GM23338 (cell line): Measurements from ENCODE around the gene ARMC9. TPM values are rescaled to one million over a fixed set of nuclear protein-coding genes. Genes with fewer than 3 reads are reported as not detected.

Experiments used
- ATAC-seq: fragments of 200-7000 bp; cut with Tn5 transposase; 3 replicates; pipeline ENCODE4 v1.9.1; 2020
- DNase-seq: peaks from one replicate; pipeline ENCODE4 v3.0.0-alpha.2; 2015; ENCODE audit warnings: low spot score
- H2AFZ ChIP-seq: fragments of 200-600 bp; sonication (generic); 2 replicates; pipeline ENCODE4 v1.8.0; 2016; ENCODE audit warnings: antibody characterized with exemption, mild to moderate bottlenecking, moderate library complexity
- H3F3A ChIP-seq: fragments of 200-600 bp; sonication (generic); replicated peaks from 2 replicates; pipeline ENCODE4 v1.8.0; 2017; ENCODE audit warnings: antibody characterized with exemption, mixed run types, low read depth
- H3K27ac ChIP-seq: fragments of 200-600 bp; sonication (generic); 2 replicates; pipeline ENCODE4 v1.6.1; 2016; ENCODE audit warnings: low read depth
- H3K27me3 ChIP-seq: fragments of 200-600 bp; sonication (generic); 2 replicates; pipeline ENCODE4 v1.8.0; 2016; ENCODE audit warnings: mild to moderate bottlenecking, mixed run types, moderate library complexity; ENCODE audit not compliant: insufficient read depth
- H3K36me3 ChIP-seq: fragments of 200-600 bp; sonication (generic); 2 replicates; pipeline ENCODE4 v1.8.0; 2016; ENCODE audit warnings: mild to moderate bottlenecking; ENCODE audit not compliant: insufficient read depth
- H3K4me1 ChIP-seq: fragments of 200-600 bp; sonication (generic); 2 replicates; pipeline ENCODE4 v1.8.0; 2016; ENCODE audit warnings: mild to moderate bottlenecking, moderate library complexity; ENCODE audit not compliant: insufficient read depth
- H3K4me2 ChIP-seq: fragments of 200-600 bp; sonication (generic); 2 replicates; pipeline ENCODE4 v1.7.1; 2017; ENCODE audit warnings: mixed run types
- H3K4me3 ChIP-seq: fragments of 200-600 bp; sonication (generic); 2 replicates; pipeline ENCODE4 v1.6.1; 2016; ENCODE audit warnings: mixed run types
- H3K79me2 ChIP-seq: fragments of 200-600 bp; sonication (generic); replicated peaks from 2 replicates; pipeline ENCODE4 v1.8.0; 2017; ENCODE audit warnings: mild to moderate bottlenecking; ENCODE audit not compliant: insufficient read depth
- H3K9me2 ChIP-seq: fragments of 200-600 bp; sonication (generic); 2 replicates; pipeline ENCODE4 v1.8.0; 2017; ENCODE audit not compliant: insufficient read depth
- H4K20me1 ChIP-seq: fragments of 200-600 bp; sonication (generic); replicated peaks from 2 replicates; pipeline ENCODE4 v1.8.0; 2017; ENCODE audit warnings: mild to moderate bottlenecking; ENCODE audit not compliant: insufficient read depth
- H3K27ac Mint-ChIP-seq: 2 replicates; pipeline ENCODE4 v1.8.0; 2020; ENCODE audit warnings: inconsistent platforms, mild to moderate bottlenecking, moderate library complexity, mixed read lengths
- H3K27me3 Mint-ChIP-seq: 3 replicates; pipeline ENCODE4 v1.8.0; 2022; ENCODE audit warnings: low read depth, mild to moderate bottlenecking, moderate library complexity, mixed read lengths, inconsistent platforms; ENCODE audit not compliant: insufficient read depth, poor library complexity
- H3K36me3 Mint-ChIP-seq: 3 replicates; pipeline ENCODE4 v1.8.0; 2021; ENCODE audit warnings: low read depth, mild to moderate bottlenecking, inconsistent platforms, moderate library complexity, mixed read lengths
- H3K4me1 Mint-ChIP-seq: 3 replicates; pipeline ENCODE4 v1.8.0; 2020; ENCODE audit warnings: mild to moderate bottlenecking, inconsistent platforms, mixed read lengths
- H3K4me3 Mint-ChIP-seq: 3 replicates; pipeline ENCODE4 v1.8.0; 2021; ENCODE audit warnings: moderate library complexity, mild to moderate bottlenecking, inconsistent platforms, mixed read lengths
- H3K9me3 Mint-ChIP-seq: 3 replicates; pipeline ENCODE4 v1.8.0; 2020; ENCODE audit warnings: moderate library complexity, mild to moderate bottlenecking, inconsistent platforms, mixed read lengths
- CTCF ChIP-seq, 2 experiments: fragments of 200-600 bp in 1 of 2; sonication (generic) in 1 of 2; conservative IDR thresholded peaks; 2 replicates each; pipeline versions ENCODE4 v1.5.1 to v1.6.1; 2016 to 2017; ENCODE audit warnings: antibody characterized with exemption in 2 of 2, low read depth in 2 of 2, mild to moderate bottlenecking in 2 of 2, moderate library complexity in 1 of 2
- EZH2phosphoT487 ChIP-seq: fragments of 200-600 bp; sonication (generic); IDR thresholded peaks from one replicate; pipeline ENCODE4 v1.8.1; 2018; ENCODE audit warnings: antibody characterized with exemption; ENCODE audit not compliant: unreplicated experiment
- JUNB ChIP-seq: IDR thresholded peaks from one replicate; pipeline ENCODE4 v1.6.1; 2016; ENCODE audit warnings: antibody characterized with exemption; ENCODE audit not compliant: unreplicated experiment
- POLR2AphosphoS5 ChIP-seq: IDR thresholded peaks from 2 replicates; pipeline ENCODE4 v1.6.1; 2016; ENCODE audit warnings: antibody characterized with exemption, low read depth
- STAT1 ChIP-seq: IDR thresholded peaks from one replicate; pipeline ENCODE4 v1.6.1; 2016; ENCODE audit warnings: antibody characterized with exemption; ENCODE audit not compliant: unreplicated experiment
- ZNF114 ChIP-seq: fragments of 250-450 bp; sonication (Bioruptor Pico); IDR thresholded peaks from 2 replicates; pipeline ENCODE4 v1.5.0; 2020; ENCODE audit warnings: mild to moderate bottlenecking, moderate library complexity
- ZNF462 ChIP-seq: fragments of 250-450 bp; sonication (Bioruptor Pico); IDR thresholded peaks from 2 replicates; pipeline ENCODE4 v1.5.0; 2020; ENCODE audit warnings: mild to moderate bottlenecking, moderate library complexity
- polyA plus RNA-seq: library from polyadenylated mRNA; unstranded; fragments of >200 nt; fragmentation: Nextera tagmentation; extraction: Ambion mirVana; gene quantifications from 2 replicates; pipeline ENCODE4 v1.2.1, GENCODE V29; 2016
- total RNA-seq: library from RNA; depleted of rRNA; stranded (reverse); fragments of >200 nt; shearing (Covaris generic); gene quantifications from 2 replicates; pipeline ENCODE4 v1.2.3, GENCODE V29; 2014

The ARMC9 gene
- total and polyA plus RNA-seq, 2 experiments from 2014 or later: 29.2 to 56.0 TPM

GRCh38 chr2:231297108-231297908 lies 98.9 kb downstream of the ARMC9 start:
- H3K4me3 Mint-ChIP-seq: no peak overlapping the region
- peak; percentile 96 for ATAC-seq
- 0 out of 2 replicates have a peak overlapping the region, but pooled peaks have one; percentile 15 for H3K4me2 ChIP-seq
- H3K36me3 Mint-ChIP-seq: peaks cover 10% of the 10 kb centered on the region
- 0 out of 2 replicates have a peak, but pooled peaks cover 14% of the 10 kb centered on the region for H3F3A ChIP-seq
- H3K27me3 Mint-ChIP-seq: peaks cover 2% of the 10 kb centered on the region
- H3K9me3 Mint-ChIP-seq: no peaks in the 10 kb centered on the region
- H3K9me2 ChIP-seq: no peaks in the 10 kb centered on the region
- H3K4me1 Mint-ChIP-seq: peaks cover 21% of the 10 kb centered on the region
- no peak overlapping the region for H2AFZ ChIP-seq
- peak; percentile 84 for DNase-seq
- no peaks in the 10 kb centered on the region; the same call in 1 of the 2 replicates for H3K4me1 ChIP-seq
- H3K27ac Mint-ChIP-seq: peak overlapping the region; percentile 75; the same call in 1 of the 2 replicates
- no peak overlapping the region for H3K4me3 ChIP-seq
- TF ChIP-seq STAT1 (no peak), CTCF (conservative IDR thresholded peaks at IDR 0.05; ENCODE audit: low read depth in 2 of 2) (peak; percentile 82 to 91)
- H3K27ac ChIP-seq: peak overlapping the region; percentile 73
- no peaks in the 10 kb centered on the region for H3K36me3 ChIP-seq
- H3K79me2 ChIP-seq: no peaks in the 10 kb centered on the region
- no peaks in the 10 kb centered on the region for H4K20me1 ChIP-seq
- H3K27me3 ChIP-seq: no peaks in the 10 kb centered on the region

- Histone ChIP-seq H3K4me2 (no peak overlapping the region), H3K27ac (peak overlapping the region; percentile 64; the same call in 1 of the 2 replicates), H4K20me1 (no peaks in the 10 kb centered on the region), H3K4me1 (no peaks in the 10 kb centered on the region; the same call in 1 of the 2 replicates), H3K9me2 (no peaks in the 10 kb centered on the region), H3F3A (0 out of 2 replicates have a peak, but pooled peaks cover 14% of the 10 kb centered on the region), H3K36me3 (no peaks in the 10 kb centered on the region), H3K27me3 (no peaks in the 10 kb centered on the region), H3K79me2 (no peaks in the 10 kb centered on the region), H3K4me3 (no peak overlapping the region), H2AFZ (no peak overlapping the region)
- H3K27ac Mint-ChIP-seq: peak overlapping the region; percentile 55; the same call in 1 of the 2 replicates
- H3K4me3 Mint-ChIP-seq: no peak overlapping the region
- peaks cover 21% of the 10 kb centered on the region for H3K4me1 Mint-ChIP-seq
- TF ChIP-seq ZNF114 (CRISPR knock-in tag) (no peak), EZH2phosphoT487 (peak; percentile 34)
- no peak for ATAC-seq
- DNase-seq: no peak
- H3K36me3 Mint-ChIP-seq: peaks cover 7% of the 10 kb centered on the region
- no peaks in the 10 kb centered on the region for H3K9me3 Mint-ChIP-seq
- H3K27me3 Mint-ChIP-seq: peaks cover 2% of the 10 kb centered on the region
Measured at GRCh38 chr2:231298091-231298490, 99.7 kb downstream of the ARMC9 start.

- no peak for ATAC-seq
- Mint-ChIP-seq H3K27ac (peak overlapping the region; percentile 37), H3K4me1 (peaks cover 23% of the 10 kb centered on the region), H3K4me3 (no peak overlapping the region), H3K36me3 (no peaks in the 10 kb centered on the region; the same call in 1 of the 3 replicates), H3K27me3 (peaks cover 2% of the 10 kb centered on the region), H3K9me3 (no peaks in the 10 kb centered on the region)
- no peaks in the 10 kb centered on the region for H3K9me2 ChIP-seq
- H3K4me2 ChIP-seq: no peak overlapping the region
- H3K4me3 ChIP-seq: no peak overlapping the region
- no peaks in the 10 kb centered on the region for H3K79me2 ChIP-seq
- no peak for DNase-seq
- H2AFZ ChIP-seq: no peak overlapping the region
- no peaks in the 10 kb centered on the region for H3K27me3 ChIP-seq
- H3K4me1 ChIP-seq: no peaks in the 10 kb centered on the region; the same call in 1 of the 2 replicates
- TF ChIP-seq JUNB (no peak), ZNF114 (CRISPR knock-in tag) (no peak), POLR2AphosphoS5 (no peak), ZNF462 (CRISPR knock-in tag) (no peak)
- no peak overlapping the region; the same call in 1 of the 2 replicates for H3K27ac ChIP-seq
- no peaks in the 10 kb centered on the region for H3K36me3 ChIP-seq
- no peaks in the 10 kb centered on the region for H4K20me1 ChIP-seq
- 0 out of 2 replicates have a peak, but pooled peaks cover 14% of the 10 kb centered on the region for H3F3A ChIP-seq
Measured at GRCh38 chr2:231299267-231299666, 100.8 kb downstream of the ARMC9 start.
